HepG2 (cell line): ENCODE data around the gene PSMD5. TPM values are rescaled to one million over a fixed set of nuclear protein-coding genes. Genes with fewer than 3 reads are reported as not detected.

ENCODE experiments used
- ATAC-seq: fragments of 200-7000 bp; cut with Tn5 transposase; 3 replicates; pipeline ENCODE4 v1.9.1; 2020; ENCODE audit warnings: mild to moderate bottlenecking, moderate library complexity
- BruUV-seq: library from RNA; stranded (reverse); fragments of 400-500 nt; replicated peaks from 2 replicates; lab custom pipeline; 2021; lab: Mats Ljungman, UMichigan
- CTCF ChIA-PET: fragments of 300-600 bp; formaldehyde crosslinking; extraction: SDS; loops from one replicate; lab custom pipeline; 2021; ENCODE audit warnings: low total read pairs, inconsistent platforms, low intra/inter-chr PET ratio; lab: Yijun Ruan, JAX
- POLR2A ChIA-PET: fragments of 350-600 bp; sonication (Branson Sonifier 250); formaldehyde crosslinking; loops from one replicate; lab custom pipeline; 2020; ENCODE audit warnings: antibody characterized with exemption, inconsistent platforms; lab: Yijun Ruan, JAX
- DNase-seq: peaks from one replicate; pipeline ENCODE4 v3.0.0-alpha.2; 2015; ENCODE audit warnings: low spot score
- FAIRE-seq: peaks from 3 replicates; lab custom pipeline; 2011; peaks lifted over from hg19 to GRCh38; lab: Jason Lieb, UNC
- H2AFZ ChIP-seq: one replicate; pipeline ENCODE4 v1.6.1; 2011; ENCODE audit warnings: low read length, inconsistent platforms
- H3K27ac ChIP-seq: fragments of 300-600 bp; 3 replicates; pipeline ENCODE4 v1.8.0; 2011; ENCODE audit warnings: mixed run types, mild to moderate bottlenecking, mixed read lengths, low read length, inconsistent platforms; ENCODE audit not compliant: insufficient read depth; ENCODE audit errors: extremely low read length
- H3K27me3 ChIP-seq, 2 experiments: fragments of 200-600 bp in 1 of 2; 2 replicates in 1 of 2; 3 replicates in 1 of 2; pipeline versions ENCODE4 v1.6.0 to v1.8.0; 2011; ENCODE audit warnings: low read length in 2 of 2, mild to moderate bottlenecking in 2 of 2, moderate library complexity in 2 of 2, inconsistent platforms in 1 of 2; ENCODE audit not compliant: insufficient read depth in 2 of 2, control insufficient read depth in 1 of 2
- H3K36me3 ChIP-seq, 2 experiments: fragments of 200-600 bp in 1 of 2; replicated peaks in 1 of 2; 2 replicates in 1 of 2; 3 replicates in 1 of 2; pipeline versions ENCODE4 v1.5.1 to v1.8.0; 2011; ENCODE audit warnings: low read length in 2 of 2, inconsistent platforms in 1 of 2; ENCODE audit not compliant: insufficient read depth in 2 of 2, control insufficient read depth in 1 of 2
- H3K4me1 ChIP-seq: 2 replicates; pipeline ENCODE4 v1.5.1; 2012; ENCODE audit warnings: low read length, inconsistent platforms; ENCODE audit not compliant: insufficient read depth
- H3K4me2 ChIP-seq: 2 replicates; pipeline ENCODE4 v1.6.0; 2011; ENCODE audit warnings: low read depth, low read length, inconsistent platforms
- H3K4me3 ChIP-seq, 3 experiments: fragments of 200-600 bp in 1 of 3; sonication (generic), shearing (Covaris generic) in 1 of 3; replicated peaks in 1 of 3; 2 replicates each; pipeline ENCODE4 v1.5.1; 2011 to 2016; ENCODE audit warnings: low read length in 3 of 3, inconsistent platforms in 2 of 3, low read depth in 2 of 3, mild to moderate bottlenecking in 2 of 3, control low read depth in 1 of 3, mixed read lengths in 1 of 3; ENCODE audit not compliant: insufficient read depth in 1 of 3
- H3K79me2 ChIP-seq: one replicate; pipeline ENCODE4 v1.6.1; 2011; ENCODE audit warnings: low read length, inconsistent platforms; ENCODE audit not compliant: insufficient read depth
- H3K9ac ChIP-seq: 2 replicates; pipeline ENCODE4 v1.6.0; 2011; ENCODE audit warnings: mild to moderate bottlenecking, low read depth, low read length, inconsistent platforms; ENCODE audit not compliant: insufficient read depth
- H3K9me3 ChIP-seq: 2 replicates; pipeline ENCODE4 v1.5.1; 2012; ENCODE audit warnings: mild to moderate bottlenecking, low read length
- H4K20me1 ChIP-seq: 2 replicates; pipeline ENCODE4 v1.6.0; 2011; ENCODE audit warnings: inconsistent platforms, mild to moderate bottlenecking, low read length, moderate library complexity; ENCODE audit not compliant: insufficient read depth
- BCL6 ChIP-seq: IDR thresholded peaks from 2 replicates; pipeline ENCODE4 v1.6.1; 2016; ENCODE audit warnings: missing genetic modification reagents, missing compliant biosample characterization
- CSRNP1 ChIP-seq: sonication (generic); formaldehyde crosslinking; IDR thresholded peaks from 2 replicates; pipeline ENCODE4 v1.8.1; 2023; ENCODE audit warnings: mild to moderate bottlenecking, missing genetic modification reagents
- GMEB2 ChIP-seq: IDR thresholded peaks from 2 replicates; pipeline ENCODE4 v1.6.1; 2016; ENCODE audit warnings: missing biosample characterization, missing genetic modification reagents, low read depth
- HMGXB3 ChIP-seq: sonication (generic); formaldehyde crosslinking; IDR thresholded peaks from 2 replicates; pipeline ENCODE4 v1.4.0; 2020; ENCODE audit warnings: missing genetic modification reagents, borderline replicate concordance
- ISL2 ChIP-seq: sonication (generic); formaldehyde crosslinking; IDR thresholded peaks from 2 replicates; pipeline ENCODE4 v1.5.0; 2020; ENCODE audit warnings: missing genetic modification reagents
- JUNB ChIP-seq: sonication (generic); formaldehyde crosslinking; IDR thresholded peaks from 2 replicates; pipeline ENCODE4 v1.8.0; 2022; ENCODE audit warnings: missing genetic modification reagents, mild to moderate bottlenecking, borderline replicate concordance
- NCOA2 ChIP-seq: sonication (generic); formaldehyde crosslinking; IDR thresholded peaks from 2 replicates; pipeline ENCODE4 v1.8.0; 2022; ENCODE audit warnings: inconsistent platforms
- RXRA ChIP-seq: sonication (generic); formaldehyde crosslinking; IDR thresholded peaks from 2 replicates; pipeline ENCODE4 v1.5.1; 2020; ENCODE audit warnings: missing genetic modification reagents
- ZNF609 ChIP-seq: sonication (generic); formaldehyde crosslinking; IDR thresholded peaks from 2 replicates; pipeline ENCODE4 v1.4.0; 2020; ENCODE audit warnings: mild to moderate bottlenecking, missing genetic modification reagents, borderline replicate concordance
- ZNF672 ChIP-seq: sonication (generic); formaldehyde crosslinking; IDR thresholded peaks from 2 replicates; pipeline ENCODE4 v1.8.1; 2022; ENCODE audit warnings: missing genetic modification reagents
- WGBS: methylation state at CpG from one replicate; pipeline ENCODE4 v1.1.6; 2017; ENCODE audit warnings: low lambda C conversion rate; 5-methylcytosine and 5-hydroxymethylcytosine counted together
- in situ Hi-C: cut with HindIII; loops from 2 replicates; pipeline ENCODE4 v1.10.0; 2017; ENCODE audit warnings: low pct_unique_long_range_greater_than_20kb; ENCODE audit not compliant: extremely low pct_ligation_motif_present
- intact Hi-C: fragments of 100-400 bp; cut with micrococcal nuclease; formaldehyde crosslinking; loops from one replicate; pipeline ENCODE4 v1.10.0; 2022; ENCODE audit not compliant: unreplicated experiment
- polyA plus RNA-seq, 8 experiments: library from polyadenylated mRNA; depleted of rRNA in 3 of 8; stranded (reverse) in 7 of 8; unstranded in 1 of 8; fragments of >200 nt; fragmentation: Illumina TruSeq in 4 of 8; extraction: Trizol in 4 of 8; gene quantifications; 2 replicates each; pipeline versions ENCODE4 v1.2.1 to v1.2.3, GENCODE V29; 2011 to 2016; ENCODE audit warnings: low read depth in 4 of 8, missing spikeins in 1 of 8, mixed read lengths in 1 of 8; ENCODE audit not compliant: insufficient read depth in 1 of 8
- total RNA-seq, 5 experiments: library from RNA; depleted of rRNA; stranded (reverse); fragments of >200 nt; fragmentation: Illumina TruSeq; extraction: Trizol; gene quantifications; 2 replicates each; pipeline ENCODE4 v1.2.3, GENCODE V29; 2016; ENCODE audit warnings: low read depth in 1 of 5

Gene PSMD5
- total and polyA plus RNA-seq, 2 of the 13 experiments (the other 11 are each of a cell fraction or from before 2014, with no cell fraction given), result 12.7 to 18.1 TPM

GRCh38 chr9:120770931-120771330 lies 71.8 kb downstream of the PSMD5 start (continued):
- no peak for TF ChIP-seq GMEB2 (CRISPR knock-in tag)
- TF ChIP-seq ZNF672, result no peak
- TF ChIP-seq HMGXB3, result no peak

- peak; percentile 92 for FAIRE-seq
- ChIA-PET CTCF (no interaction called here), POLR2A (interaction anchor here (1.3 to 5.2 kb wide), 3 partner anchors 10 to 74 kb away, joined by 3 to 76 read pairs (median 52); partner anchors contain the start of genes FBXW2 and PSMD5)
- intact Hi-C loops, result no loop called here
- Histone ChIP-seq H3K9me3 (no peaks in the 10 kb centered on the region), H3K4me1 (peaks cover 48% of the 10 kb centered on the region), H3K9ac (no peak overlapping the region), H3K79me2 (no peaks in the 10 kb centered on the region), H2AFZ (no peak overlapping the region), H3K36me3 (peaks cover 7 to 45% of the 10 kb centered on the region in 2 experiments), H4K20me1 (no peaks in the 10 kb centered on the region), H3K4me2 (no peak overlapping the region), H3K4me3 (no peak overlapping the region), H3K27me3 (no peaks in the 10 kb centered on the region), H3K27ac (peak overlapping the region; percentile 26)
- BruUV-seq, result no TSS peak
- in situ Hi-C loops, result no loop called here
- DNase-seq, result peak; percentile 62
- 12% methylated on average over 1 of the region's 1 CpG for WGBS
- peak; percentile 55 for ATAC-seq
- TF ChIP-seq ZNF609, result peak; percentile 24; the same call in 1 of the 2 replicates
- TF ChIP-seq BCL6 (CRISPR knock-in tag), result peak; percentile 81
- no peak for TF ChIP-seq CSRNP1 (CRISPR knock-in tag)
- peak; percentile 79 for TF ChIP-seq NCOA2 (CRISPR knock-in tag)
- peak; percentile 69; the same call in 1 of the 2 replicates for TF ChIP-seq RXRA
- peak; percentile 64; the same call in 1 of the 2 replicates for TF ChIP-seq ISL2 (CRISPR knock-in tag)
- TF ChIP-seq JUNB (CRISPR knock-in tag), result no peak
Observed at GRCh38 chr9:120768886-120769285, 73.8 kb downstream of the PSMD5 start.
